Heart right ventricle (tissue), 16 donors: Measurements from ENCODE around the gene PIM2. TPM values are rescaled to one million over a fixed set of nuclear protein-coding genes. Genes with fewer than 3 reads are reported as not detected.

Experiments used
- ATAC-seq, 8 donors: fragments of 200-7000 bp; cut with Tn5 transposase; one replicate each; pipeline ENCODE4 v1.9.1; 2020; ENCODE audit warnings: mild to moderate bottlenecking in 8 of 8, moderate library complexity in 8 of 8, moderate number of reproducible peaks in 1 of 8
- DNase-seq, 2 donors: peaks; one replicate each; pipeline ENCODE4 v3.0.0-alpha.2; 2020
- H3K27ac ChIP-seq, 10 donors: fragments of 200-600 bp; sonication (generic) in 2 of 10; one replicate each; pipeline versions ENCODE4 v1.5.0 to v1.8.0; 2020 to 2022; ENCODE audit warnings: mild to moderate bottlenecking in 3 of 10
- H3K27me3 ChIP-seq, 7 donors: fragments of 200-600 bp; one replicate each; pipeline ENCODE4 v1.8.0; 2021 to 2022; ENCODE audit warnings: mild to moderate bottlenecking in 2 of 7
- H3K36me3 ChIP-seq, 9 donors: fragments of 200-600 bp; sonication (generic) in 1 of 9; one replicate each; pipeline versions ENCODE4 v1.5.0 to v1.8.0; 2020 to 2022; ENCODE audit warnings: mild to moderate bottlenecking in 2 of 9
- H3K4me1 ChIP-seq, 9 donors: fragments of 200-600 bp; sonication (generic) in 1 of 9; one replicate each; pipeline versions ENCODE4 v1.5.0 to v1.8.0; 2020 to 2022; ENCODE audit warnings: mild to moderate bottlenecking in 4 of 9
- H3K4me3 ChIP-seq, 10 donors: fragments of 200-600 bp; sonication (generic) in 2 of 10; one replicate each; pipeline versions ENCODE4 v1.5.0 to v1.8.0; 2020 to 2022; ENCODE audit warnings: mild to moderate bottlenecking in 7 of 10, moderate library complexity in 2 of 10
- H3K9me3 ChIP-seq, 11 donors: fragments of 200-600 bp in 10 of 11; sonication (generic) in 2 of 11; one replicate each; pipeline versions ENCODE4 v1.5.0 to v1.8.0; 2013 to 2022; ENCODE audit warnings: mild to moderate bottlenecking in 2 of 11, control low read depth in 1 of 11, moderate library complexity in 1 of 11
- WGBS, 2 donors: extraction: QIAGEN DNeasy Blood & Tissue Kit; methylation state at CpG; one replicate each; pipeline ENCODE4 v1.1.7; 2013; ENCODE audit warnings: inconsistent platforms in 1 of 2; 5-methylcytosine and 5-hydroxymethylcytosine counted together
- intact Hi-C, 10 donors: fragments of 100-400 bp; cut with DNase I; formaldehyde crosslinking; loops; one replicate each; pipeline versions ENCODE4 v1.11.1 to v1.14.2; 2022
- polyA plus RNA-seq, 2 donors: library from polyadenylated mRNA; stranded (reverse); fragments of 200-250 nt; gene quantifications; one replicate each; pipeline ENCODE4 v1.2.3, GENCODE V29; 2013
- total RNA-seq, 10 donors: library from RNA; stranded (reverse); fragmentation: NEBNext Ultra II Directional in 3 of 10; extraction: Animal tissue kit (Norgen Biotek cat#: 25700) in 3 of 10; gene quantifications; one replicate each; pipeline versions ENCODE4 v1.2.1 to v1.2.4, GENCODE V29; 2021 to 2023
- TF ChIP-seq, protein P1 (sequence below), 9 donors: fragments of 200-600 bp; sonication (generic) in 2 of 9; IDR thresholded peaks; one replicate each; pipeline versions ENCODE4 v1.5.0 to v1.8.0; 2021 to 2022; ENCODE audit warnings: antibody characterized with exemption in 9 of 9, mild to moderate bottlenecking in 5 of 9, moderate library complexity in 1 of 9
- donor health status: Arrhythmogenic right ventricular cardiomyopathy.
- donor health status: ischemic (EF 13 %, LVEDD 7.1; RV severe dilation, severe dysfunction).
- donor health status: healthy with polysubstance abuse.
- donor health status: DM: no; HTN: yes; CAD: no.
- donor health status: DM: no; HTN: no; CAD: no.
- donor health status: ischemic (EF 25% LVEDD 6.9; RV normal size, moderate dysfunction).
- donor health status: ischemic (EF 25% LVEDD 5.7; RV mildly dilated, moderate dysfunction).
- donor health status: healthy.
- donor health status: DM: yes; HTN: yes; CAD: no.
- donor health status: Ischemic cardiomyopathy.
- donor health status: ischemic (EF 35%, LVEDD 5.7; RV mildly dilated, moderate dysfunction).
- donor health status: nonischemic (EF 11% LVEDD 7.7; RV severe dilation, severe dysfunction).
- donor health status: DM: yes; HTN: yes; CAD: no.
- donor health status: PGD.
- donor health status: ischemic (EF 29% LVEDD 5.4; RV normal size, mild dysfunction).
- donor health status: nonischemic (EF 23%, LVEDD 6.1; RV moderate dilation, normal function).

PIM2 gene
- total and polyA plus RNA-seq, 12 donors, result 1.8 to 14.0 (median 3.3) TPM

DNA sequence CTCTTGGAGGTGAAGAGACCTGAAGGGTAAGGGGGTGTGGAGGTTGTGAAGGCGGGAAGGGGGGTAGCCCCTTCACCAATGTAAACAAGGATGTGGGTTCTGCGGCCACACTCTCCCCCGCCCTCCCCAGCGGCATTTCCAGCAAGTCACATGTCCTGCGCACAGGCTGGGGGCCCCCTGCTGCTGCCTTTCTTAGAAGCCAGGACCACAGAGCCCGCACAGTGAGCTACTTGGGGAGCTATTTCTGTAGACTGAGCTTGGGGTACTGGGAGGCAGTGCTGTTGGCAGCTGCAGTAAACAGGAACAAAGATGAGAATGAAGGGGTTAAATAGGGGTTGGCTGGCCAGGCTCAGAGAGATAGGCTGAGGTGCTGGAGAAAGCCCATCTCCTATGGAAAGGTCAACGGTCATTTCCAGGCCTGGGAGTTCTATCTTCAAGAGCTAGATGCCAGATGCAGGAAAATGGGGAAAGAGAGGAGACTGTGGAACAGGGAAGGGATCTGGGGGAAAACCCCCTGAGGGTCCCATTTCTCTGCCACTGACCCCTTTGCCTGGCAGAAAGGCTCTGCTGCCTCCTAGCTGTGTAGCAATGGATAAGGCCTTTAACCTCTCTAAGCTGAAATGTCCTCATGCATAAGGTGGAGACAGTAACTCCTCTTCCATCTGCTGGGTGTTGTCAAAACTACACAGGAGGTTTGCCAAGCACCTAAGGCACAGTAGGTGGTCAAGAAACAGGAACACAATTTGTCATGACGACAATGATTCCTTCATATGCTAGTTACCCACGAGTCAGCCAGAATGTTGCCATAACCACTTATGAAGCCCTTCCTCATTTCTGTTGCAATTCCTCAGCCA lies 18.5 kb upstream of the PIM2 start:
- peak overlapping the region in 8 of 10 donors; percentile 5 to 89 (median 28) for H3K27ac ChIP-seq
- intact Hi-C loops, result no loop called here
- ATAC-seq (peak; percentile 38 to 80 (median 70)), DNase-seq (peak; percentile 34 to 37)
- 24 to 44% methylated on average over 9 of the region's 9 CpGs for WGBS, 2 donors
- peak overlapping the region in 1 of 10 donors; percentile 29 for H3K4me3 ChIP-seq
- peaks cover 0 to 71% (median 18%) of the 10 kb centered on the region in 9 donors for H3K4me1 ChIP-seq
- H3K27me3 ChIP-seq, result no peaks in the 10 kb centered on the region
- H3K9me3 ChIP-seq, result no peaks in the 10 kb centered on the region
- peaks cover 0 to 53% (median 0%) of the 10 kb centered on the region in 9 donors for H3K36me3 ChIP-seq
- TF ChIP-seq, protein P1, sequence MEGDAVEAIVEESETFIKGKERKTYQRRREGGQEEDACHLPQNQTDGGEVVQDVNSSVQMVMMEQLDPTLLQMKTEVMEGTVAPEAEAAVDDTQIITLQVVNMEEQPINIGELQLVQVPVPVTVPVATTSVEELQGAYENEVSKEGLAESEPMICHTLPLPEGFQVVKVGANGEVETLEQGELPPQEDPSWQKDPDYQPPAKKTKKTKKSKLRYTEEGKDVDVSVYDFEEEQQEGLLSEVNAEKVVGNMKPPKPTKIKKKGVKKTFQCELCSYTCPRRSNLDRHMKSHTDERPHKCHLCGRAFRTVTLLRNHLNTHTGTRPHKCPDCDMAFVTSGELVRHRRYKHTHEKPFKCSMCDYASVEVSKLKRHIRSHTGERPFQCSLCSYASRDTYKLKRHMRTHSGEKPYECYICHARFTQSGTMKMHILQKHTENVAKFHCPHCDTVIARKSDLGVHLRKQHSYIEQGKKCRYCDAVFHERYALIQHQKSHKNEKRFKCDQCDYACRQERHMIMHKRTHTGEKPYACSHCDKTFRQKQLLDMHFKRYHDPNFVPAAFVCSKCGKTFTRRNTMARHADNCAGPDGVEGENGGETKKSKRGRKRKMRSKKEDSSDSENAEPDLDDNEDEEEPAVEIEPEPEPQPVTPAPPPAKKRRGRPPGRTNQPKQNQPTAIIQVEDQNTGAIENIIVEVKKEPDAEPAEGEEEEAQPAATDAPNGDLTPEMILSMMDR (IDR thresholded peaks at IDR 0.05), result no peak

DNA sequence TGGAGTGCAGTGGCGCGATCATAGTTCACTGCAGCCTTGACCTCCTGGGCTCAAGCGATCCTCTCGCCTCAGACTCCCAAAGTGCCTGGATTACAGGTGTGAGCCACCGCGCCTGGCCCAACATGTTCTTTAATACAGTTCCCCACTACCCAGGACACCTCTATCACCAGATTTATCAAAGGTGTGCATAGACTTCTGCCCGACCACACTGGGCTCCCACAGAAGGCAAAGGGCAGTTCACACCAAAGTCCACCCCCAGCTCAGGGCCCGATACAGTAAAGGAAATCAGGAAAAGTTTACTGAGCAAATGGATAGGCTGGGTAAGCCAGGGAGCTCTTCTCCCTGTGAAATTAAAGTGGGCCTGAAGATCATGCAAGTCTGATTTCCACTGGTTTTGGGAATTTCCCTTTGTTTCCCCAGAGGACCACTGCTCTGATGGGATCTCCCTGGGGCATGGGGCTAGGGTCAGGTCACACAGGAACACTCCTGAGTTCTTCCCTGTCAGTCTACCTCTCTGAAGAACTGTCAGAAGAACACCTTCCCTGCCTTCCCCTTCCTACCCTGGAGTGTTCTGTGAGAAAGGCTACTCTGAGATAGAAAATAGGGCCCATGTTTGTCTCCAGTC lies 17.7 kb upstream of the PIM2 start:
- 91 to 93% methylated on average over 8 of the region's 8 CpGs for WGBS, 2 donors
- TF ChIP-seq, protein P1 (IDR thresholded peaks at IDR 0.05), result no peak
- H3K27ac ChIP-seq, result peak overlapping the region in 6 of 10 donors; percentile 12 to 89 (median 30)
- peaks cover 0 to 58% (median 0%) of the 10 kb centered on the region in 9 donors for H3K36me3 ChIP-seq
- peak in 1 of 8 donors; percentile 22 for ATAC-seq
- no peak overlapping the region for H3K4me3 ChIP-seq
- H3K4me1 ChIP-seq, result peaks cover 0 to 67% (median 18%) of the 10 kb centered on the region in 9 donors
- H3K9me3 ChIP-seq, result no peaks in the 10 kb centered on the region
- no peaks in the 10 kb centered on the region for H3K27me3 ChIP-seq
- no peak for DNase-seq
- intact Hi-C loops, result no loop called here

DNA sequence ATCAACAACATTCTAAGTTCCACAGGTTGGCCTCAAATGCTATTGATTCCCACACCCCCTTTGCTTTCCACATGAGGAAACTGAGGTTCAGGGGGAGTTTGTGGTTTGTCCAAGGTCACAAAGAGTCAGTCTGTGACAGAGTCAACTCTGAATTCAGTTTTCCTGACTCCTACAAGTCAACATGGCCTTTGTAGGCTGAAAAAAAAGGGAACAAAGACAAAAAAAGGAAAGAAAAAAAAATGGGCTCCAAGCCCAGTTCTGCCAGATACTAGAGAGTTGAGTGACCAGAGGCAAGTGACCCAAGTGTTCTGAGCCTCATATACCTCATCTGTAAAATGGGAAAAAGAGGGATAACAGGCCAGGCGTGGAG lies 16.5 kb upstream of the PIM2 start:
- intact Hi-C loops, result no loop called here
- Histone ChIP-seq H3K27ac (peak overlapping the region in 1 of 10 donors; percentile 89), H3K9me3 (no peaks in the 10 kb centered on the region), H3K4me1 (peaks cover 0 to 55% (median 11%) of the 10 kb centered on the region in 9 donors), H3K27me3 (no peaks in the 10 kb centered on the region), H3K4me3 (no peak overlapping the region), H3K36me3 (peaks cover 0 to 70% (median 0%) of the 10 kb centered on the region in 9 donors)
- no peak for ATAC-seq
- WGBS, 2 donors, result 100% methylated on average over 1 of the region's 1 CpG
- TF ChIP-seq, protein P1 (IDR thresholded peaks at IDR 0.05), result no peak
- no peak for DNase-seq

DNA sequence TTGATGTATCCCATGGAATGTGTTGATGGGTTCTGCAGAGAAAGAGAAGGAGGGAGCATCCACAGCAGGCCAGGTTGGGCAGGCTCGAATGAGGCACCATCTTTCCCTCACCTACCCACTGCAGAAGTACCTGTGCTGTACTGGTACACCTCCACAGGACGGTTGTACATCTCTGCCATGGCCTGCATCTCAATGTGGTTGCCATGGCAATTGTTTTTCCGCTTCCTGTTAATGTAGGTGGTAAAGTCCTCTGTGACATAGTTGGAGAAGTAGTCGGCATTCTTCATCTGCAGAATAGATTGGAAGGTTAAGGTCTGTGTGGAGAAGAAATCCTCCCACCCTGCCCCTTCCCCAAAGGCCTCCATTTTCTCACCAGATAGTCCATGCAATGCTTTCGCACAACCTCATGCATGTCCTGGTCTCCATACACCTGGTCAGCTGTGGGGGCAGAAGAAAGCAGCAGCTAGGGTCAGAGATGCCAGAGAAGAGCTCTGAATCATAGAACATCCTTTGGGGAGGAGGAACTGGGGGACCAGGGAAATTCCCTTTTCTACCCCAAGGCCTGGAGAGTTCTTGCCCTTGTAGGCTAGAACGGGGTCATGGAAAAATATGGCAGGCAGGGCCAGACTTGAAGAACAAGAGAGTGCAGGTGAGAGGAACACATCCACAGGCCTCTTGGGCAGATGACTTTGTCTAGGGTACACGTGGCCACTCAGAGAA lies 15.9 kb upstream of the PIM2 start:
- Histone ChIP-seq H3K9me3 (no peaks in the 10 kb centered on the region), H3K27me3 (no peaks in the 10 kb centered on the region), H3K4me1 (peaks cover 0 to 49% (median 11%) of the 10 kb centered on the region in 9 donors), H3K27ac (peak overlapping the region in 1 of 10 donors; percentile 89), H3K4me3 (no peak overlapping the region), H3K36me3 (peaks cover 0 to 70% (median 0%) of the 10 kb centered on the region in 9 donors)
- WGBS, 2 donors, result 84 to 86% methylated on average over 7 of the region's 7 CpGs
- TF ChIP-seq, protein P1 (IDR thresholded peaks at IDR 0.05), result no peak
- ATAC-seq (no peak), DNase-seq (no peak)
- intact Hi-C loops, result no loop called here
